Psoas muscle (tissue), 8 donors: ENCODE data around the gene GALNT15. TPM values are rescaled to one million over a fixed set of nuclear protein-coding genes. Genes with fewer than 3 reads are reported as not detected.

Experiments used
- ATAC-seq, 4 donors: fragments of 200-7000 bp; cut with Tn5 transposase; one replicate each; pipeline ENCODE4 v1.9.1; 2020; ENCODE audit warnings: moderate library complexity in 3 of 4, mild to moderate bottlenecking in 2 of 4
- DNase-seq, 2 donors: peaks; one replicate each; pipeline ENCODE4 v3.0.0-alpha.2; 2020
- H3K27ac ChIP-seq: fragments of 200-600 bp; one replicate; pipeline ENCODE4 v1.8.0; 2022
- H3K27me3 ChIP-seq, 3 donors: fragments of 200-600 bp in 1 of 3; one replicate each; pipeline versions ENCODE4 v1.6.1 to v1.8.0; 2013 to 2022; ENCODE audit warnings: low read length in 2 of 3, mild to moderate bottlenecking in 2 of 3, moderate library complexity in 1 of 3; ENCODE audit not compliant: insufficient read depth in 3 of 3
- H3K36me3 ChIP-seq, 2 donors: fragments of 200-600 bp in 1 of 2; one replicate each; pipeline versions ENCODE4 v1.6.1 to v1.8.0; 2013 to 2022; ENCODE audit warnings: low read depth in 1 of 2, mild to moderate bottlenecking in 1 of 2, moderate library complexity in 1 of 2; ENCODE audit not compliant: insufficient read depth in 1 of 2
- H3K4me1 ChIP-seq: fragments of 200-600 bp; one replicate; pipeline ENCODE4 v1.8.0; 2022
- H3K4me3 ChIP-seq: fragments of 200-600 bp; one replicate; pipeline ENCODE4 v1.8.0; 2022; ENCODE audit warnings: mild to moderate bottlenecking
- H3K9me3 ChIP-seq: fragments of 200-600 bp; one replicate; pipeline ENCODE4 v1.8.0; 2022
- WGBS, 3 donors: extraction: QIAGEN DNeasy Blood & Tissue Kit; methylation state at CpG; one replicate each; pipeline versions ENCODE4 v1.1.6 to v1.1.7; 2013; 5-methylcytosine and 5-hydroxymethylcytosine counted together
- intact Hi-C, 2 donors: fragments of 100-400 bp; cut with DNase I; formaldehyde crosslinking; loops; one replicate each; pipeline versions ENCODE4 v1.11.0 to v1.14.2; 2022
- polyA plus RNA-seq, 3 donors: library from polyadenylated mRNA; stranded (reverse); fragments of 200-250 nt; gene quantifications; one replicate each; pipeline ENCODE4 v1.2.3, GENCODE V29; 2013
- total RNA-seq, 4 donors: library from RNA; stranded (reverse); fragmentation: NEBNext Ultra II Directional in 2 of 4; extraction: Animal tissue kit (Norgen Biotek cat#: 25700) in 2 of 4; gene quantifications; one replicate each; pipeline versions ENCODE4 v1.2.1 to v1.2.4, GENCODE V29; 2021 to 2023
- TF ChIP-seq, protein P1 (sequence below): fragments of 200-600 bp; IDR thresholded peaks from one replicate; pipeline ENCODE4 v1.8.0; 2022; ENCODE audit warnings: antibody characterized with exemption
- donor health status: healthy with polysubstance abuse.
- donor health status: DM: no; HTN: no; CAD: no; lungs with moderate emphysema.
- donor health status: Bipolar disorder and iron deficiency.
- donor health status: healthy.
- donor health status: DM: yes; HTN: yes; CAD: no.
- donor health status: DM: no; HTN: no; CAD: no.
- donor health status: DM: no; HTN: no; CAD: no.
- donor health status: DM: yes; HTN: yes; CAD: no.

Gene GALNT15
- total and polyA plus RNA-seq, 7 donors = 5.5 to 50.6 (median 25.8) TPM

GRCh38 chr3:16187213-16187790 is 12.8 kb downstream of the GALNT15 start:
- TF ChIP-seq, protein P1, sequence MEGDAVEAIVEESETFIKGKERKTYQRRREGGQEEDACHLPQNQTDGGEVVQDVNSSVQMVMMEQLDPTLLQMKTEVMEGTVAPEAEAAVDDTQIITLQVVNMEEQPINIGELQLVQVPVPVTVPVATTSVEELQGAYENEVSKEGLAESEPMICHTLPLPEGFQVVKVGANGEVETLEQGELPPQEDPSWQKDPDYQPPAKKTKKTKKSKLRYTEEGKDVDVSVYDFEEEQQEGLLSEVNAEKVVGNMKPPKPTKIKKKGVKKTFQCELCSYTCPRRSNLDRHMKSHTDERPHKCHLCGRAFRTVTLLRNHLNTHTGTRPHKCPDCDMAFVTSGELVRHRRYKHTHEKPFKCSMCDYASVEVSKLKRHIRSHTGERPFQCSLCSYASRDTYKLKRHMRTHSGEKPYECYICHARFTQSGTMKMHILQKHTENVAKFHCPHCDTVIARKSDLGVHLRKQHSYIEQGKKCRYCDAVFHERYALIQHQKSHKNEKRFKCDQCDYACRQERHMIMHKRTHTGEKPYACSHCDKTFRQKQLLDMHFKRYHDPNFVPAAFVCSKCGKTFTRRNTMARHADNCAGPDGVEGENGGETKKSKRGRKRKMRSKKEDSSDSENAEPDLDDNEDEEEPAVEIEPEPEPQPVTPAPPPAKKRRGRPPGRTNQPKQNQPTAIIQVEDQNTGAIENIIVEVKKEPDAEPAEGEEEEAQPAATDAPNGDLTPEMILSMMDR = no peak
- H3K36me3 ChIP-seq = no peaks in the 10 kb centered on the region
- intact Hi-C loops = no loop called here
- no peak overlapping the region for H3K27ac ChIP-seq
- peak in 1 of 4 donors; percentile 20 for ATAC-seq
- H3K4me3 ChIP-seq = no peak overlapping the region
- DNase-seq = no peak
- no peaks in the 10 kb centered on the region for H3K9me3 ChIP-seq
- WGBS, 3 donors = 62 to 76% (median 67%) methylated on average over 5 of the region's 5 CpGs
- H3K4me1 ChIP-seq = peaks cover 4% of the 10 kb centered on the region
- peaks cover 0 to 2% (median 0%) of the 10 kb centered on the region in 3 donors for H3K27me3 ChIP-seq

DNA sequence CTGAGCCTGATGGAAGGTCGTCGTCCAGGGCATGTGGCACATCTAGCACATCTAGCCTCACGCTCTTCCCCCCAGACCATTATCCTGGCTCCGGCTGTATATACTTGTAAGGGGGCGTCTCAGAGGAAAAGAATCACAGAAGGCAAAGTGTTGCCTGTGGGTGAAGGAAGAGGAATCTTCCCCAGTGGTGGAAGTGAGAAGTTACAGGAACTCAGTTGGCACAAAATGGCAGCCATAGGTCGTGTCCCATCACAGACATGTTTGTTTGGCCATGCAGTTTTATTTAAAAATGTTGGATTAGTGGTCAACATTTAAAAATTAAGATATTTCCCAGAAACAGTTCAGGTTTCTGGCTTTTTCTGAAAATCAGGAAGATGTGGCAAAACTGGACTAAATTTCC is 13.6 kb downstream of the GALNT15 start:
- no peaks in the 10 kb centered on the region for H3K36me3 ChIP-seq
- no peak overlapping the region for H3K27ac ChIP-seq
- H3K4me1 ChIP-seq = peaks cover 4% of the 10 kb centered on the region
- no peaks in the 10 kb centered on the region for H3K9me3 ChIP-seq
- WGBS, 3 donors = 90 to 92% (median 90%) methylated on average over 6 of the region's 6 CpGs
- intact Hi-C loops = no loop called here
- DNase-seq (no peak), ATAC-seq (no peak)
- peaks cover 0 to 2% (median 0%) of the 10 kb centered on the region in 3 donors for H3K27me3 ChIP-seq
- TF ChIP-seq, protein P1 = no peak
- no peak overlapping the region for H3K4me3 ChIP-seq

DNA sequence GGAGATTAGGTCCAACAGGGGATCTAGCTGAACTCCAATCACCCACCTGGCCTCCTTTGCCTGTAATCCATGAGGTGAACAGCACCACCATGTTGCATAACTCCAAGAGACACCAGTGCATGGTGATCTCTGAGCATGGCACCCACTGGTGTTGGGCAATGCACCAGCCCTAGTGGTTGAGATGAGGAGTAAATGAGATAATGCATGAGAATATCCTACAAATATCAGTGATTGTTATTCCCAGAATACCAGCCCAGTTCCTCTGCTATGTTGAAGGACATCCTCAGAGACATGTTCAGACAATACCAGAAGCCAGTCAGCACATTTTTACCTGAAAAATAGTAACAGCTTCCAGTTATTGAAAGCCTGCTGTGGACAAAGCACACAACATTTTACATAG is 14.7 kb downstream of the GALNT15 start:
- H3K27me3 ChIP-seq = peaks cover 0 to 2% (median 0%) of the 10 kb centered on the region in 3 donors
- H3K9me3 ChIP-seq = no peaks in the 10 kb centered on the region
- TF ChIP-seq, protein P1 = no peak
- no peak for ATAC-seq
- no peaks in the 10 kb centered on the region for H3K4me1 ChIP-seq
- H3K36me3 ChIP-seq = no peaks in the 10 kb centered on the region
- no peak overlapping the region for H3K27ac ChIP-seq
- no peak for DNase-seq
- intact Hi-C loops = no loop called here
- H3K4me3 ChIP-seq = no peak overlapping the region

DNA sequence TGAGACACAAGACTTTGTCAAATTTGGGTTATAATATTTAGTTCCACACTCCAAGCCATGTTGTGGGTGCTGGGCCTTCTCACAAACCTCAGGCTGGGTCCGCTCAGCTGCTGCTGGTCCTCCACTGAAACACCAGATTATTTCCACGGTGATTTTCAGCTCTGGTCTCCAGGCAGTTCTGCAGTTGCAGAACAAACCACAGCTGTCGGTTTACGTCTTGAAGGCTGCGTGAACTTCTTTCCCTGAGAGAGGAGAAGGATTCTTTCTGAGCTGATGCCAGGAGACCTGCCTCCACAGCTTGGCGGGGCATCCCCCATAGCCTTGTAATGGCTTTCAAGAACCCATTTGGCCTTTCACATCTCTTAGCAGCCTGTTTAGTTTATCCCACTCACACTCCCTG is 16.2 kb downstream of the GALNT15 start:
- WGBS, 3 donors = 34 to 43% (median 36%) methylated on average over 6 of the region's 6 CpGs
- ATAC-seq = no peak
- Histone ChIP-seq H3K9me3 (no peaks in the 10 kb centered on the region), H3K27ac (no peak overlapping the region), H3K4me3 (no peak overlapping the region), H3K36me3 (peaks cover 0 to 2% of the 10 kb centered on the region in 2 donors), H3K27me3 (peaks cover 0 to 2% (median 0%) of the 10 kb centered on the region in 3 donors), H3K4me1 (no peaks in the 10 kb centered on the region)
- intact Hi-C loops = no loop called here
- TF ChIP-seq, protein P1 = no peak
- DNase-seq = no peak

DNA sequence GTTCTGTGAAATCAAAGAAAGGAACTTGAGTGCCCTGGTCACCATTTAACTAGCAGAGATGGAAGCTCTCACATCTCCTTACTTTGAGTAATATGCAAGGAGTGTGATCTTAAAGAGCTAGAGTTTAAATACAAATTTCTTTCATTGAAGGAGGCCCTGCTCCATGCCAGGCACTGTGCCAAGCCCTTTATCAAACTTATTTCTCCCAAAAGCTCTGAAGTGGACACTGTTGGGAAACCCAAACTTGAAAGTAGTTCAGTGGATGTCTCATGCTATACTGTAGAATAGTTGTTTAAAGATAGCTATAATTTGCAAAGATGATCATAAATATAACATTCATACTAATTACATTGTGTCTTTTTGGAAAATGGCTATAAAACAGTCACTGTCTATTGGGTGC is 17.1 kb downstream of the GALNT15 start:
- TF ChIP-seq, protein P1 = no peak
- DNase-seq (no peak), ATAC-seq (no peak)
- no peaks in the 10 kb centered on the region for H3K4me1 ChIP-seq
- H3K4me3 ChIP-seq = no peak overlapping the region
- peaks cover 0 to 2% (median 0%) of the 10 kb centered on the region in 3 donors for H3K27me3 ChIP-seq
- no peaks in the 10 kb centered on the region for H3K9me3 ChIP-seq
- peaks cover 0 to 9% of the 10 kb centered on the region in 2 donors for H3K36me3 ChIP-seq
- intact Hi-C loops = no loop called here
- no peak overlapping the region for H3K27ac ChIP-seq
